Esophagus muscularis mucosa (tissue), 4 donors: ENCODE measurements around the gene MARVELD3. TPM values are rescaled to one million over a fixed set of nuclear protein-coding genes. Genes with fewer than 3 reads are reported as not detected.

Experiments
- small RNA-seq, 3 donors: library from RNA; depleted of rRNA; stranded (forward); fragments of <200 nt; gene quantifications; one replicate each; pipeline ENCODE3, GENCODE V24; 2016
- total RNA-seq, 4 donors: library from RNA; depleted of rRNA; stranded (reverse); fragments of >200 nt; gene quantifications; one replicate each; pipeline versions ENCODE4 v1.1.0 to v1.2.1, GENCODE V29; 2016

MARVELD3 gene
- total RNA-seq, 4 donors from 2014 or later, result 0.46 TPM; not detected in 3

Small RNA genes within 50 kb of the gene (small RNA-seq; reads per million reads assigned to genes)
- gene RNU6-208P, result 0 reads per million in 3 donors

Other genes with a start within 250 kb of the MARVELD3 start
- gene TLE7, start 184.1 kb upstream of the MARVELD3 start, total RNA-seq, result not detected
- gene ZNF23, start 163.9 kb upstream of the MARVELD3 start, total RNA-seq, result 10 to 100 TPM in 3 of 4 donors, 1 to 10 TPM in 1; 9.4 to 12.5 (median 11.2) TPM
- gene ZNF19, start 136.9 kb upstream of the MARVELD3 start, total RNA-seq, result 1 to 10 TPM; 2.3 to 4.0 (median 2.9) TPM
- gene CHST4, start 99.8 kb upstream of the MARVELD3 start, total RNA-seq, result under 1 TPM in 2 of 4 donors, not detected in 2; 0.26 to 0.63 TPM
- not detected for gene TAT, start 49.1 kb upstream of the MARVELD3 start, total RNA-seq
- 10 to 100 TPM; 10.4 to 21.1 (median 17.0) TPM for gene PHLPP2, start 98.5 kb downstream of the MARVELD3 start, total RNA-seq
- 10 to 100 TPM; 45.9 to 56.9 (median 51.5) TPM for gene AP1G1, start 182.7 kb downstream of the MARVELD3 start, total RNA-seq
- gene ATXN1L, start 219.8 kb downstream of the MARVELD3 start, total RNA-seq, result 10 to 100 TPM; 32.8 to 54.6 (median 42.9) TPM